NCI-H69 (cell line): ENCODE results near the gene RIC3.
A peak's percentile ranks its signal among the peaks of the same experiment; 100 is the strongest.

Experiments
- DNase-seq: peaks from one replicate; lab custom pipeline; 2025; lab: John Stamatoyannopoulos, UW

The RIC3 gene

GRCh38 chr11:8087185-8087584 lies 81.6 kb downstream of the RIC3 start:
- peak; percentile 59 for DNase-seq

GRCh38 chr11:8086571-8086970 lies 82.3 kb downstream of the RIC3 start:
- peak; percentile 80 for DNase-seq

- peak; percentile 98 for DNase-seq
Observed at GRCh38 chr11:8086001-8086479, 82.8 kb downstream of the RIC3 start.

- peak; percentile 51 for DNase-seq
Observed at GRCh38 chr11:8085011-8085645, 83.7 kb downstream of the RIC3 start.

- DNase-seq: no peak
Observed at GRCh38 chr11:8084352-8084751, 84.5 kb downstream of the RIC3 start.

- DNase-seq: peak; percentile 73
Observed at GRCh38 chr11:8083871-8084281, 84.9 kb downstream of the RIC3 start.

- peak; percentile 29 for DNase-seq
Observed at GRCh38 chr11:8083088-8083395, 85.8 kb downstream of the RIC3 start.

GRCh38 chr11:8082391-8083087 lies 86.3 kb downstream of the RIC3 start:
- peak; percentile 71 for DNase-seq

GRCh38 chr11:8081591-8082250 lies 87.1 kb downstream of the RIC3 start:
- peak; percentile 57 for DNase-seq

GRCh38 chr11:8080674-8081590 lies 87.9 kb downstream of the RIC3 start, which contains the start of gene TUB:
TSS of gene TUB (plus strand) at chr11:8081211. CDS start at chr11:8081511, 300 bp downstream.
- peak; percentile 81 for DNase-seq

GRCh38 chr11:8080069-8080670 lies 88.7 kb downstream of the RIC3 start:
- no peak for DNase-seq

GRCh38 chr11:8079111-8079675 lies 89.6 kb downstream of the RIC3 start:
- DNase-seq: no peak

GRCh38 chr11:8075119-8075726 lies 93.6 kb downstream of the RIC3 start:
- DNase-seq: no peak

- DNase-seq: peak; percentile 89
Observed at GRCh38 chr11:8071616-8072581, 96.9 kb downstream of the RIC3 start.

- DNase-seq: peak; percentile 61
Observed at GRCh38 chr11:8070417-8071115, 98.3 kb downstream of the RIC3 start.

GRCh38 chr11:8069771-8070170 lies 99.1 kb downstream of the RIC3 start:
- DNase-seq: no peak

- peak; percentile 48 for DNase-seq
Observed at GRCh38 chr11:8068605-8069221, 100.1 kb downstream of the RIC3 start.

- DNase-seq: peak; percentile 40
Observed at GRCh38 chr11:8067929-8068575, 100.8 kb downstream of the RIC3 start.
